Mesenchymal stem cell (in vitro differentiated cells and primary cell): ENCODE data around the gene ITGB7.

Experiments used
- DNase-seq: peaks from one replicate; pipeline ENCODE4 v3.0.0-alpha.2; 2013
- H2AFZ ChIP-seq: one replicate; pipeline ENCODE4 v1.6.1; 2013; ENCODE audit warnings: low read depth, mild to moderate bottlenecking, control low read depth, inconsistent platforms, low read length, moderate library complexity
- H2AK5ac ChIP-seq: 2 replicates; pipeline ENCODE4 v1.6.1; 2013; ENCODE audit warnings: low read length, moderate library complexity, mild to moderate bottlenecking, inconsistent platforms; ENCODE audit not compliant: severe bottlenecking
- H2BK120ac ChIP-seq: one replicate; pipeline ENCODE4 v1.6.1; 2013; ENCODE audit warnings: low read depth, mild to moderate bottlenecking, inconsistent platforms, low read length, moderate library complexity
- H2BK12ac ChIP-seq, 2 experiments: one replicate each; pipeline ENCODE4 v1.6.1; 2013; ENCODE audit warnings: inconsistent platforms in 2 of 2, low read length in 2 of 2, mild to moderate bottlenecking in 2 of 2, moderate library complexity in 2 of 2, control low read depth in 1 of 2
- H2BK15ac ChIP-seq: one replicate; pipeline ENCODE4 v1.6.1; 2013; ENCODE audit warnings: mild to moderate bottlenecking, low read depth, inconsistent platforms; ENCODE audit not compliant: poor library complexity, severe bottlenecking
- H2BK5ac ChIP-seq: 2 replicates; pipeline ENCODE4 v1.6.1; 2013; ENCODE audit warnings: low read depth, mild to moderate bottlenecking, low read length, control low read depth, inconsistent platforms; ENCODE audit not compliant: poor library complexity, severe bottlenecking
- H3K14ac ChIP-seq, 2 experiments: one replicate each; pipeline ENCODE4 v1.6.1; 2013; ENCODE audit warnings: inconsistent platforms in 2 of 2, low read length in 2 of 2, control low read depth in 1 of 2, mild to moderate bottlenecking in 1 of 2, moderate library complexity in 1 of 2
- H3K18ac ChIP-seq, 2 experiments: one replicate each; pipeline ENCODE4 v1.6.1; 2013; ENCODE audit warnings: inconsistent platforms in 2 of 2, low read length in 2 of 2, control low read depth in 1 of 2, low read depth in 1 of 2, mild to moderate bottlenecking in 1 of 2
- H3K23ac ChIP-seq, 2 experiments: one replicate each; pipeline ENCODE4 v1.6.1; 2013; ENCODE audit warnings: inconsistent platforms in 2 of 2, low read length in 2 of 2, mild to moderate bottlenecking in 2 of 2, moderate library complexity in 2 of 2, control low read depth in 1 of 2
- H3K27ac ChIP-seq: 2 replicates; pipeline ENCODE4 v1.5.1; 2013; ENCODE audit warnings: mild to moderate bottlenecking, moderate library complexity, low read length, control low read depth, inconsistent platforms; ENCODE audit not compliant: poor library complexity, severe bottlenecking
- H3K27me3 ChIP-seq, 2 experiments: 2 replicates each; pipeline versions ENCODE4 v1.6.1 to v1.7.0; 2013; ENCODE audit warnings: low read length in 2 of 2, mild to moderate bottlenecking in 2 of 2, moderate library complexity in 2 of 2, control low read depth in 1 of 2, inconsistent platforms in 1 of 2; ENCODE audit not compliant: control insufficient read depth in 1 of 2, insufficient read depth in 1 of 2
- H3K36me3 ChIP-seq, 2 experiments: 2 replicates each; pipeline versions ENCODE4 v1.6.1 to v1.7.0; 2013; ENCODE audit warnings: low read length in 2 of 2, control low read depth in 1 of 2, inconsistent platforms in 1 of 2, low read depth in 1 of 2, mild to moderate bottlenecking in 1 of 2; ENCODE audit not compliant: insufficient read depth in 2 of 2, control insufficient read depth in 1 of 2
- H3K4ac ChIP-seq, 2 experiments: one replicate each; pipeline ENCODE4 v1.6.1; 2013; ENCODE audit warnings: inconsistent platforms in 2 of 2, low read length in 2 of 2, mild to moderate bottlenecking in 2 of 2, moderate library complexity in 2 of 2, control low read depth in 1 of 2, low read depth in 1 of 2
- H3K4me1 ChIP-seq: 2 replicates; pipeline ENCODE4 v1.6.1; 2013; ENCODE audit warnings: low read depth, low read length, control low read depth; ENCODE audit not compliant: control insufficient read depth, insufficient read depth
- H3K4me2 ChIP-seq: 2 replicates; pipeline ENCODE4 v1.6.1; 2013; ENCODE audit warnings: low read length, mild to moderate bottlenecking, inconsistent platforms; ENCODE audit not compliant: poor library complexity, severe bottlenecking
- H3K4me3 ChIP-seq, 2 experiments: 2 replicates each; pipeline versions ENCODE4 v1.5.1 to v1.7.0; 2013; ENCODE audit warnings: low read length in 2 of 2, mild to moderate bottlenecking in 2 of 2, control low read depth in 1 of 2, low read depth in 1 of 2; ENCODE audit not compliant: insufficient read depth in 1 of 2
- H3K79me1 ChIP-seq: replicated peaks from 2 replicates; pipeline ENCODE4 v1.6.1; 2013; ENCODE audit warnings: mild to moderate bottlenecking, control low read depth, low read length, inconsistent platforms; ENCODE audit not compliant: poor library complexity, severe bottlenecking
- H3K9ac ChIP-seq: 2 replicates; pipeline ENCODE4 v1.7.0; 2013; ENCODE audit warnings: mild to moderate bottlenecking, low read length, moderate library complexity
- H3K9me3 ChIP-seq: 2 replicates; pipeline ENCODE4 v1.7.0; 2013; ENCODE audit warnings: mild to moderate bottlenecking, low read length; ENCODE audit not compliant: control insufficient read depth
- H4K8ac ChIP-seq: one replicate; pipeline ENCODE4 v1.6.1; 2013; ENCODE audit warnings: inconsistent platforms, mild to moderate bottlenecking, low read length, moderate library complexity
- H4K91ac ChIP-seq: one replicate; pipeline ENCODE4 v1.6.1; 2013; ENCODE audit warnings: mild to moderate bottlenecking, low read length, inconsistent platforms
- WGBS: methylation state at CpG from one replicate; pipeline ENCODE4 v1.1.7; 2013; ENCODE audit warnings: mixed read lengths; 5-methylcytosine and 5-hydroxymethylcytosine counted together

The ITGB7 gene

GRCh38 chr12:53252349-53252916 lies 45.4 kb upstream of the ITGB7 start:
- Histone ChIP-seq H4K91ac (peak overlapping the region; percentile 93), H3K79me1 (peaks cover 22% of the 10 kb centered on the region), H3K27ac (peak overlapping the region; percentile 67), H3K4me2 (peak overlapping the region; percentile 50), H2BK5ac (peak overlapping the region; percentile 59), H3K14ac (peak overlapping the region in 1 of 2 experiments; percentile 68), H2BK15ac (peak overlapping the region; percentile 19), H2BK12ac (no peak overlapping the region), H4K8ac (peak overlapping the region; percentile 98), H3K9me3 (no peaks in the 10 kb centered on the region), H3K23ac (no peak overlapping the region), H2AFZ (peak overlapping the region; percentile 90), H3K18ac (peak overlapping the region; percentile 94 to 98), H2AK5ac (no peak overlapping the region), H3K4ac (peak overlapping the region; percentile 67 to 88), H3K27me3 (no peaks in the 10 kb centered on the region), H2BK120ac (peak overlapping the region; percentile 73), H3K36me3 (peaks cover 19 to 26% of the 10 kb centered on the region in 2 experiments), H3K4me3 (peak overlapping the region; percentile 96 to 98), H3K4me1 (peaks cover 17% of the 10 kb centered on the region), H3K9ac (peak overlapping the region; percentile 95)
- 21% methylated on average over 13 of the region's 19 CpGs for WGBS
- no peak for DNase-seq

GRCh38 chr12:53251477-53252348 lies 44.7 kb upstream of the ITGB7 start:
- peak overlapping the region; percentile 67 for H3K27ac ChIP-seq
- H3K23ac ChIP-seq = peak overlapping the region in 1 of 2 experiments; percentile 46
- peak overlapping the region; percentile 93 for H4K91ac ChIP-seq
- H3K79me1 ChIP-seq = peaks cover 22% of the 10 kb centered on the region
- H3K4me3 ChIP-seq = peak overlapping the region; percentile 96 to 98
- H2BK15ac ChIP-seq = peak overlapping the region; percentile 79
- H3K18ac ChIP-seq = peak overlapping the region; percentile 94 to 98
- peak overlapping the region; percentile 98 for H4K8ac ChIP-seq
- H3K14ac ChIP-seq = peak overlapping the region in 1 of 2 experiments; percentile 68
- H2AK5ac ChIP-seq = no peak overlapping the region
- H2BK120ac ChIP-seq = peak overlapping the region; percentile 73
- H3K4me1 ChIP-seq = peaks cover 17% of the 10 kb centered on the region
- no peaks in the 10 kb centered on the region for H3K9me3 ChIP-seq
- peaks cover 19 to 26% of the 10 kb centered on the region in 2 experiments for H3K36me3 ChIP-seq
- WGBS = 1% methylated on average over 30 of the region's 51 CpGs
- peak overlapping the region; percentile 90 for H2AFZ ChIP-seq
- H3K27me3 ChIP-seq = no peaks in the 10 kb centered on the region
- DNase-seq = peak; percentile 73
- H2BK5ac ChIP-seq = peak overlapping the region; percentile 59
- peak overlapping the region; percentile 95 for H3K9ac ChIP-seq
- H2BK12ac ChIP-seq = peak overlapping the region in 1 of 2 experiments; percentile 45
- peak overlapping the region; percentile 67 to 88 for H3K4ac ChIP-seq
- peak overlapping the region; percentile 83 for H3K4me2 ChIP-seq

DNA sequence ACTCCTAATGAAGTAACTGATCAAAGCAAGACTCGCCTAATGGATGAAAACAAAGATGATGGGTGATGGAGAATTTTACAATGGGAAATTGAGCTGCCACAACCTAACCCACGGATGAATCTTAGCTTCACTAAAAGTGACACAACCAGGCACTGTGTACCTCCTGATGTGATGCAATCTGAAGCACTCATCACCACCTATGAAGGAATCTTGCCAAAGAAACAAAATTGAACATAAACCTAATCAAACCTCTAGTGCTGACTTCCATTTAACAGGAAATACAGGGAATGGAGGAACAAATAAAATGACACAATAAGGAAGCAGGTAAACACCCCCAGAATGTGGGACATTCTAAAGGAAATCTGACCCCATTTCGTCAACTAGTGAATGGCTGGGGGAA lies 38.2 kb upstream of the ITGB7 start:
- 87% methylated on average over 3 of the region's 3 CpGs for WGBS

GRCh38 chr12:53244337-53244736 lies 37.3 kb upstream of the ITGB7 start:
- H3K4me1 ChIP-seq = no peaks in the 10 kb centered on the region
- H3K4me3 ChIP-seq = no peak overlapping the region
- H3K27ac ChIP-seq = no peak overlapping the region
- no peak overlapping the region for H2BK5ac ChIP-seq
- H3K79me1 ChIP-seq = no peaks in the 10 kb centered on the region
- H2AK5ac ChIP-seq = no peak overlapping the region
- no peaks in the 10 kb centered on the region for H3K9me3 ChIP-seq
- H3K4ac ChIP-seq = no peak overlapping the region
- no peak overlapping the region for H3K14ac ChIP-seq
- no peak for DNase-seq
- H2BK15ac ChIP-seq = no peak overlapping the region
- H2AFZ ChIP-seq = no peak overlapping the region
- H2BK12ac ChIP-seq = no peak overlapping the region
- H3K4me2 ChIP-seq = no peak overlapping the region
- 47% methylated on average over 1 of the region's 1 CpG for WGBS
- H4K8ac ChIP-seq = no peak overlapping the region
- no peaks in the 10 kb centered on the region for H3K36me3 ChIP-seq
- H4K91ac ChIP-seq = no peak overlapping the region
- H3K27me3 ChIP-seq = peaks cover 32 to 34% of the 10 kb centered on the region in 2 experiments
- no peak overlapping the region for H3K9ac ChIP-seq
- no peak overlapping the region for H2BK120ac ChIP-seq
- H3K18ac ChIP-seq = no peak overlapping the region
- no peak overlapping the region for H3K23ac ChIP-seq

More for the DNA sequence above, 38.2 kb upstream of the ITGB7 start:
- Histone ChIP-seq H3K9me3 (no peaks in the 10 kb centered on the region), H3K4ac (no peak overlapping the region), H3K27ac (no peak overlapping the region), H3K23ac (no peak overlapping the region), H3K14ac (no peak overlapping the region), H2BK5ac (no peak overlapping the region), H3K4me2 (no peak overlapping the region), H2BK15ac (no peak overlapping the region), H3K36me3 (no peaks in the 10 kb centered on the region), H4K91ac (no peak overlapping the region), H3K27me3 (peaks cover 32 to 34% of the 10 kb centered on the region in 2 experiments), H2BK120ac (no peak overlapping the region), H3K4me1 (no peaks in the 10 kb centered on the region), H3K18ac (no peak overlapping the region), H3K4me3 (no peak overlapping the region), H4K8ac (no peak overlapping the region), H3K79me1 (no peaks in the 10 kb centered on the region), H2AK5ac (no peak overlapping the region), H2AFZ (no peak overlapping the region), H3K9ac (no peak overlapping the region), H2BK12ac (no peak overlapping the region)
- no peak for DNase-seq
